BLaER1 treated with 17β-estradiol and CSF1 and Interleukin-3, amounts not matched to agents 10 nM and 100 nM (cell line): ENCODE data around the gene LCK.

Experiments used
- H3K27ac ChIP-seq, 11 experiments: shearing (Covaris generic); formaldehyde crosslinking; 2 replicates each; pipeline ENCODE4 v1.8.1; 2022
- H3K27me3 ChIP-seq, 11 experiments: shearing (Covaris generic); formaldehyde crosslinking; 2 replicates each; pipeline ENCODE4 v1.8.1; 2022
- H3K36me3 ChIP-seq, 11 experiments: shearing (Covaris generic); formaldehyde crosslinking; 2 replicates each; pipeline ENCODE4 v1.8.1; 2022
- H3K4me1 ChIP-seq, 10 experiments: shearing (Covaris generic); formaldehyde crosslinking; 2 replicates each; pipeline ENCODE4 v1.8.1; 2022
- H3K4me2 ChIP-seq, 11 experiments: shearing (Covaris generic); formaldehyde crosslinking; 2 replicates each; pipeline ENCODE4 v1.8.1; 2022
- H3K4me3 ChIP-seq, 10 experiments: shearing (Covaris generic); formaldehyde crosslinking; 2 replicates each; pipeline ENCODE4 v1.8.1; 2022
- H3K9ac ChIP-seq, 11 experiments: shearing (Covaris generic); formaldehyde crosslinking; 2 replicates each; pipeline ENCODE4 v1.8.1; 2022
- H3K9me3 ChIP-seq, 11 experiments: shearing (Covaris generic); formaldehyde crosslinking; replicated peaks in 1 of 11; 2 replicates each; pipeline ENCODE4 v1.8.1; 2022
- H4K20me1 ChIP-seq, 11 experiments: shearing (Covaris generic); formaldehyde crosslinking; 2 replicates each; pipeline ENCODE4 v1.8.1; 2022
- Cebpa-rat ChIP-seq, 11 experiments: shearing (Covaris generic); IDR thresholded peaks; 2 replicates each; pipeline ENCODE4 v1.8.1; 2022

The LCK gene

GRCh38 chr1:32232558-32233304 is 18.3 kb upstream of the LCK start:
- Histone ChIP-seq H4K20me1 (peaks cover 0 to 33% (median 13%) of the 10 kb centered on the region in 11 experiments; a peak in 12 of 22 replicates), H3K36me3 (peaks cover 44 to 84% (median 59%) of the 10 kb centered on the region in 11 experiments), H3K27me3 (no peaks in the 10 kb centered on the region), H3K4me1 (no peaks in the 10 kb centered on the region), H3K9ac (no peak overlapping the region), H3K4me2 (no peak overlapping the region), H3K27ac (no peak overlapping the region), H3K4me3 (no peak overlapping the region), H3K9me3 (no peaks in the 10 kb centered on the region)
- TF ChIP-seq Cebpa-rat (IDR thresholded peaks at IDR 0.05), result no peak

GRCh38 chr1:32234792-32235191 is 16.3 kb upstream of the LCK start:
- peaks cover 0 to 10% (median 6%) of the 10 kb centered on the region in 10 experiments; a peak in 16 of 20 replicates for H3K4me1 ChIP-seq
- H3K36me3 ChIP-seq, result peaks cover 23 to 64% (median 39%) of the 10 kb centered on the region in 11 experiments
- H3K4me3 ChIP-seq, result no peak overlapping the region
- TF ChIP-seq Cebpa-rat (IDR thresholded peaks at IDR 0.05), result no peak
- no peaks in the 10 kb centered on the region for H3K9me3 ChIP-seq
- no peak overlapping the region for H3K4me2 ChIP-seq
- H3K27me3 ChIP-seq, result no peaks in the 10 kb centered on the region
- H3K9ac ChIP-seq, result no peak overlapping the region
- no peak overlapping the region for H3K27ac ChIP-seq
- H4K20me1 ChIP-seq, result peaks cover 0 to 20% (median 8%) of the 10 kb centered on the region in 11 experiments; a peak in 10 of 22 replicates

- TF ChIP-seq Cebpa-rat (IDR thresholded peaks at IDR 0.05), result no peak
- peak overlapping the region in 1 of 11 experiments; percentile 77; a peak in 1 of 22 replicates for H3K9ac ChIP-seq
- H3K27ac ChIP-seq, result no peak overlapping the region
- peak overlapping the region in 8 of 11 experiments; percentile 80 to 100 (median 99); a peak in 14 of 22 replicates for H3K4me2 ChIP-seq
- H3K4me1 ChIP-seq, result peaks cover 16 to 44% (median 37%) of the 10 kb centered on the region in 10 experiments
- H4K20me1 ChIP-seq, result no peaks in the 10 kb centered on the region; a peak in 1 of 22 replicates
- H3K27me3 ChIP-seq, result no peaks in the 10 kb centered on the region; a peak in 1 of 22 replicates
- no peak overlapping the region for H3K4me3 ChIP-seq
- no peaks in the 10 kb centered on the region for H3K9me3 ChIP-seq
- peaks cover 0 to 18% (median 4%) of the 10 kb centered on the region in 11 experiments; a peak in 7 of 22 replicates for H3K36me3 ChIP-seq
Observed at GRCh38 chr1:32239337-32239736, 11.7 kb upstream of the LCK start.

- H3K9ac ChIP-seq, result peak overlapping the region in 7 of 11 experiments; percentile 50 to 77 (median 67); a peak in 9 of 22 replicates
- H3K4me3 ChIP-seq, result peak overlapping the region in 9 of 10 experiments; percentile 57 to 77 (median 64); a peak in 15 of 20 replicates
- TF ChIP-seq Cebpa-rat (IDR thresholded peaks at IDR 0.05), result no peak
Observed at GRCh38 chr1:32239790-32240139, 11.3 kb upstream of the LCK start.

GRCh38 chr1:32240140-32240951 is 10.7 kb upstream of the LCK start:
- peak overlapping the region; percentile 42 to 77 (median 64); a peak in 20 of 22 replicates for H3K9ac ChIP-seq

More at GRCh38 chr1:32239790-32240139, 11.3 kb upstream of the LCK start:
- Histone ChIP-seq H3K4me2 (peak overlapping the region; percentile 80 to 100 (median 99)), H3K4me1 (peaks cover 16 to 44% (median 37%) of the 10 kb centered on the region in 10 experiments), H4K20me1 (no peaks in the 10 kb centered on the region), H3K36me3 (peaks cover 0 to 14% (median under 1%) of the 10 kb centered on the region in 11 experiments; a peak in 5 of 22 replicates), H3K9me3 (no peaks in the 10 kb centered on the region), H3K27ac (peak overlapping the region in 1 of 11 experiments; percentile 70; a peak in 2 of 22 replicates), H3K27me3 (no peaks in the 10 kb centered on the region; a peak in 1 of 22 replicates)

GRCh38 chr1:32241001-32241763 is 9.9 kb upstream of the LCK start:
- peak overlapping the region; percentile 42 to 77 (median 64); a peak in 21 of 22 replicates for H3K9ac ChIP-seq
- no peaks in the 10 kb centered on the region for H3K9me3 ChIP-seq
- peak overlapping the region; percentile 80 to 100 (median 99) for H3K4me2 ChIP-seq
- no peaks in the 10 kb centered on the region; a peak in 1 of 22 replicates for H3K27me3 ChIP-seq
- peak overlapping the region; percentile 57 to 77 (median 64) for H3K4me3 ChIP-seq
- TF ChIP-seq Cebpa-rat (IDR thresholded peaks at IDR 0.05), result no peak
- peak overlapping the region in 8 of 11 experiments; percentile 22 to 70 (median 49); a peak in 13 of 22 replicates for H3K27ac ChIP-seq
- H3K4me1 ChIP-seq, result peaks cover 20 to 54% (median 45%) of the 10 kb centered on the region in 10 experiments
- H4K20me1 ChIP-seq, result no peaks in the 10 kb centered on the region
- H3K36me3 ChIP-seq, result no peaks in the 10 kb centered on the region

More at GRCh38 chr1:32240140-32240951, 10.7 kb upstream of the LCK start:
- Histone ChIP-seq H3K4me1 (peaks cover 16 to 46% (median 37%) of the 10 kb centered on the region in 10 experiments), H3K4me2 (peak overlapping the region; percentile 80 to 100 (median 99)), H3K9me3 (no peaks in the 10 kb centered on the region), H3K27me3 (no peaks in the 10 kb centered on the region; a peak in 1 of 22 replicates), H4K20me1 (no peaks in the 10 kb centered on the region), H3K4me3 (peak overlapping the region; percentile 57 to 77 (median 64)), H3K27ac (peak overlapping the region in 8 of 11 experiments; percentile 22 to 70 (median 49); a peak in 13 of 22 replicates), H3K36me3 (peaks cover 0 to 8% (median 0%) of the 10 kb centered on the region in 11 experiments; a peak in 4 of 22 replicates)
- no peak for TF ChIP-seq Cebpa-rat (IDR thresholded peaks at IDR 0.05)

- no peak for TF ChIP-seq Cebpa-rat (IDR thresholded peaks at IDR 0.05)
- peak overlapping the region; percentile 80 to 100 (median 99) for H3K4me2 ChIP-seq
- no peaks in the 10 kb centered on the region; a peak in 1 of 22 replicates for H3K27me3 ChIP-seq
- H3K9ac ChIP-seq, result no peak overlapping the region
- peaks cover 31 to 66% (median 57%) of the 10 kb centered on the region in 10 experiments for H3K4me1 ChIP-seq
- H4K20me1 ChIP-seq, result peaks cover 0 to 4% (median 0%) of the 10 kb centered on the region in 11 experiments; a peak in 1 of 22 replicates
- H3K27ac ChIP-seq, result peak overlapping the region in 1 of 11 experiments; percentile 12; a peak in 2 of 22 replicates
- no peaks in the 10 kb centered on the region for H3K36me3 ChIP-seq
- H3K9me3 ChIP-seq, result no peaks in the 10 kb centered on the region
- H3K4me3 ChIP-seq, result no peak overlapping the region
Observed at GRCh38 chr1:32242341-32242851, 8.7 kb upstream of the LCK start.

GRCh38 chr1:32246888-32247273 is 4.2 kb upstream of the LCK start, which contains the start of gene FAM167B:
Gene FAM167B (plus strand): TSS chr1:32247222. CDS start chr1:32247422, 200 bp downstream.
- Histone ChIP-seq H3K27me3 (peaks cover 0 to 6% (median 0%) of the 10 kb centered on the region in 11 experiments; a peak in 1 of 22 replicates), H3K4me1 (peaks cover 60 to 81% (median 77%) of the 10 kb centered on the region in 10 experiments), H3K9ac (peak within 1 kb of the TSS in 3 of 11 experiments; percentile 1 to 80 (median 13); a peak in 4 of 22 replicates), H3K4me2 (peak within 1 kb of the TSS; percentile 80 to 98 (median 94)), H3K27ac (peak within 1 kb of the TSS in 4 of 11 experiments; percentile 69 to 89 (median 79); a peak in 7 of 22 replicates), H3K4me3 (no peak within 1 kb of the TSS), H3K9me3 (no peaks in the 10 kb centered on the region), H4K20me1 (peaks cover 0 to 16% (median 0%) of the 10 kb centered on the region in 11 experiments; a peak in 1 of 22 replicates), H3K36me3 (no peaks in the 10 kb centered on the region)
- no peak for TF ChIP-seq Cebpa-rat (IDR thresholded peaks at IDR 0.05)
